Karpas-422 (cell line): ENCODE results near the gene SFSWAP. TPM values are rescaled to one million over a fixed set of nuclear protein-coding genes. Genes with fewer than 3 reads are reported as not detected.
"Not testable (repeated sequence)": the region's sequence is repeated elsewhere in the genome, so short reads cannot be mapped to it uniquely, and the experiment has no call there.

Source experiments
- DNase-seq: peaks from one replicate; pipeline ENCODE4 v3.0.0-alpha.2; 2015
- H2AFZ ChIP-seq: fragments of 200-600 bp; sonication (generic); 2 replicates; pipeline ENCODE4 v1.6.1; 2014; ENCODE audit warnings: antibody characterized with exemption, low read length, mixed read lengths
- H3K27ac ChIP-seq: fragments of 200-600 bp; sonication (generic); 2 replicates; pipeline ENCODE4 v1.5.1; 2014; ENCODE audit warnings: mild to moderate bottlenecking, low read length, moderate library complexity
- H3K27me3 ChIP-seq: fragments of 200-600 bp; sonication (generic); 2 replicates; pipeline ENCODE4 v1.6.1; 2014; ENCODE audit warnings: low read length, mixed read lengths
- H3K36me3 ChIP-seq: fragments of 200-600 bp; sonication (generic); 2 replicates; pipeline ENCODE4 v1.6.1; 2014; ENCODE audit warnings: low read length, mixed read lengths; ENCODE audit not compliant: insufficient read depth
- H3K4me1 ChIP-seq: fragments of 200-600 bp; sonication (generic); 2 replicates; pipeline ENCODE4 v1.6.1; 2014; ENCODE audit warnings: mild to moderate bottlenecking, low read length, mixed read lengths
- H3K4me2 ChIP-seq: fragments of 200-600 bp; sonication (generic); 2 replicates; pipeline ENCODE4 v1.6.1; 2014; ENCODE audit warnings: low read length, low read depth, mild to moderate bottlenecking; ENCODE audit not compliant: poor library complexity, severe bottlenecking
- H3K4me3 ChIP-seq: fragments of 200-600 bp; sonication (generic); 2 replicates; pipeline ENCODE4 v1.5.1; 2014; ENCODE audit warnings: mild to moderate bottlenecking, antibody characterized with exemption, low read length, mixed read lengths
- H3K79me2 ChIP-seq: fragments of 200-600 bp; sonication (generic); 2 replicates; pipeline ENCODE4 v1.6.1; 2014; ENCODE audit warnings: mild to moderate bottlenecking, low read length, mixed read lengths
- H3K9ac ChIP-seq: fragments of 200-600 bp; sonication (generic); 2 replicates; pipeline ENCODE4 v1.6.0; 2014; ENCODE audit warnings: low read length
- H3K9me2 ChIP-seq: fragments of 200-600 bp; sonication (generic), shearing (Covaris generic); replicated peaks from 2 replicates; pipeline ENCODE4 v1.6.0; 2014; ENCODE audit warnings: mild to moderate bottlenecking, low read length, moderate library complexity; ENCODE audit not compliant: insufficient read depth
- H3K9me3 ChIP-seq: fragments of 300-700, 200-600 bp; sonication (generic); 2 replicates; pipeline ENCODE4 v1.6.1; 2014; ENCODE audit warnings: low read length, mixed read lengths
- H4K20me1 ChIP-seq: fragments of 200-600 bp; sonication (generic); 2 replicates; pipeline ENCODE4 v1.6.1; 2014; ENCODE audit warnings: mild to moderate bottlenecking, antibody characterized with exemption, low read length, low read depth; ENCODE audit not compliant: insufficient read depth
- total RNA-seq: library from RNA; depleted of rRNA; stranded (reverse); fragments of >200 nt; shearing (Covaris generic); gene quantifications from 2 replicates; pipeline ENCODE4 v1.2.3, GENCODE V29; 2014; ENCODE audit warnings: low replicate concordance

SFSWAP gene
- total RNA-seq, 1 experiment from 2014 or later: 30.0 TPM

- no peak overlapping the region for H2AFZ ChIP-seq
- H3K36me3 ChIP-seq: peaks cover 37% of the 10 kb centered on the region
- peaks cover 5% of the 10 kb centered on the region; the same call in 1 of the 2 replicates for H3K79me2 ChIP-seq
- H3K9me3 ChIP-seq: no peaks in the 10 kb centered on the region
- H4K20me1 ChIP-seq: no peaks in the 10 kb centered on the region
- no peak overlapping the region for H3K4me3 ChIP-seq
- H3K9me2 ChIP-seq: no peaks in the 10 kb centered on the region
- no peak overlapping the region for H3K27ac ChIP-seq
- no peak overlapping the region for H3K4me2 ChIP-seq
- H3K4me1 ChIP-seq: no peaks in the 10 kb centered on the region
- H3K9ac ChIP-seq: no peak overlapping the region
- DNase-seq: no peak
- H3K27me3 ChIP-seq: no peaks in the 10 kb centered on the region
Measured at GRCh38 chr12:131738196-131738595, 27.3 kb downstream of the SFSWAP start.

- H3K4me2 ChIP-seq: no peak overlapping the region
- H3K27me3 ChIP-seq: no peaks in the 10 kb centered on the region
- H3K36me3 ChIP-seq: peaks cover 50% of the 10 kb centered on the region
- no peaks in the 10 kb centered on the region for H4K20me1 ChIP-seq
- DNase-seq: no peak
- no peaks in the 10 kb centered on the region for H3K9me3 ChIP-seq
- H3K9me2 ChIP-seq: no peaks in the 10 kb centered on the region
- no peaks in the 10 kb centered on the region for H3K4me1 ChIP-seq
- H2AFZ ChIP-seq: no peak overlapping the region
- H3K79me2 ChIP-seq: peaks cover 5% of the 10 kb centered on the region; the same call in 1 of the 2 replicates
- no peak overlapping the region for H3K27ac ChIP-seq
- H3K4me3 ChIP-seq: no peak overlapping the region
- no peak overlapping the region for H3K9ac ChIP-seq
Measured at GRCh38 chr12:131740626-131741025, 29.7 kb downstream of the SFSWAP start.

- not testable (repeated sequence) for DNase-seq, H3K27ac ChIP-seq, H3K4me1 ChIP-seq, H3K9ac ChIP-seq, H3K9me2 ChIP-seq, H3K79me2 ChIP-seq, H3K4me3 ChIP-seq, H4K20me1 ChIP-seq, H3K9me3 ChIP-seq, H3K27me3 ChIP-seq, H3K4me2 ChIP-seq, H2AFZ ChIP-seq
- peaks cover 51% of the 10 kb centered on the region for H3K36me3 ChIP-seq
Measured at GRCh38 chr12:131742761-131743160, 31.9 kb downstream of the SFSWAP start.

GRCh38 chr12:131743410-131743809 is 32.5 kb downstream of the SFSWAP start:
- H3K27ac ChIP-seq, H2AFZ ChIP-seq, H3K4me2 ChIP-seq, H3K9me3 ChIP-seq, H3K4me1 ChIP-seq, H3K79me2 ChIP-seq, H3K9me2 ChIP-seq, H3K9ac ChIP-seq, H4K20me1 ChIP-seq, H3K4me3 ChIP-seq, DNase-seq, H3K27me3 ChIP-seq: not testable (repeated sequence)
- H3K36me3 ChIP-seq: peaks cover 46% of the 10 kb centered on the region

GRCh38 chr12:131743880-131744279 is 33.0 kb downstream of the SFSWAP start:
- not testable (repeated sequence) for H3K27ac ChIP-seq, H2AFZ ChIP-seq, H3K79me2 ChIP-seq, H4K20me1 ChIP-seq, H3K9ac ChIP-seq, H3K4me2 ChIP-seq, H3K27me3 ChIP-seq, H3K4me3 ChIP-seq, H3K9me2 ChIP-seq, DNase-seq, H3K9me3 ChIP-seq, H3K4me1 ChIP-seq
- peaks cover 43% of the 10 kb centered on the region for H3K36me3 ChIP-seq

- H3K9ac ChIP-seq, H3K9me2 ChIP-seq, H3K4me3 ChIP-seq, H4K20me1 ChIP-seq, H3K4me1 ChIP-seq, H3K4me2 ChIP-seq, H3K9me3 ChIP-seq, H2AFZ ChIP-seq, H3K79me2 ChIP-seq, H3K27ac ChIP-seq, H3K27me3 ChIP-seq, DNase-seq: not testable (repeated sequence)
- H3K36me3 ChIP-seq: peaks cover 41% of the 10 kb centered on the region
Measured at GRCh38 chr12:131744675-131745074, 33.8 kb downstream of the SFSWAP start.

GRCh38 chr12:131745706-131746105 is 34.8 kb downstream of the SFSWAP start:
- Histone ChIP-seq H4K20me1 (no peaks in the 10 kb centered on the region), H3K27me3 (no peaks in the 10 kb centered on the region), H3K9ac (no peak overlapping the region), H3K9me3 (no peaks in the 10 kb centered on the region), H3K27ac (no peak overlapping the region), H3K4me2 (no peak overlapping the region), H3K4me1 (no peaks in the 10 kb centered on the region), H3K79me2 (peaks cover 4% of the 10 kb centered on the region; the same call in 1 of the 2 replicates), H3K9me2 (no peaks in the 10 kb centered on the region), H2AFZ (no peak overlapping the region), H3K4me3 (no peak overlapping the region), H3K36me3 (peaks cover 37% of the 10 kb centered on the region)
- DNase-seq: no peak

GRCh38 chr12:131747276-131748177 is 36.6 kb downstream of the SFSWAP start:
- no peak for DNase-seq
- Histone ChIP-seq H3K9me3 (no peaks in the 10 kb centered on the region), H3K79me2 (peaks cover 4% of the 10 kb centered on the region; the same call in 1 of the 2 replicates), H3K4me3 (no peak overlapping the region), H3K36me3 (peaks cover 38% of the 10 kb centered on the region), H3K9me2 (no peaks in the 10 kb centered on the region), H3K4me1 (no peaks in the 10 kb centered on the region), H3K27me3 (no peaks in the 10 kb centered on the region), H4K20me1 (no peaks in the 10 kb centered on the region), H3K27ac (no peak overlapping the region), H3K9ac (no peak overlapping the region), H2AFZ (no peak overlapping the region), H3K4me2 (no peak overlapping the region)
